GM18502 (cell line): ENCODE measurements around the gene LARP4B.
"Not testable (repeated sequence)": the region's sequence is repeated elsewhere in the genome, so short reads cannot be mapped to it uniquely, and the experiment has no call there.

ENCODE experiments used
- ATAC-seq: cut with Tn5 transposase; IDR thresholded peaks from one replicate; pipeline ENCODE4 v1.9.1; 2021; ENCODE audit warnings: mild to moderate bottlenecking; ENCODE audit not compliant: unreplicated experiment, poor library complexity

LARP4B gene

GRCh38 chr10:777913-778479 lies 153.5 kb downstream of the LARP4B start:
- ATAC-seq: no peak

GRCh38 chr10:776772-777171 lies 154.7 kb downstream of the LARP4B start:
- ATAC-seq: no peak

- no peak for ATAC-seq
These were observed 156.0 kb downstream of the LARP4B start for GRCh38 chr10:775245-776075.

GRCh38 chr10:774661-775244 lies 156.8 kb downstream of the LARP4B start:
- ATAC-seq: no peak

GRCh38 chr10:774223-774622 lies 157.3 kb downstream of the LARP4B start:
- no peak for ATAC-seq

GRCh38 chr10:773562-774161 lies 157.8 kb downstream of the LARP4B start:
- ATAC-seq: no peak

GRCh38 chr10:772227-772637 lies 159.3 kb downstream of the LARP4B start:
- ATAC-seq: no peak

- no peak for ATAC-seq
These were observed 159.9 kb downstream of the LARP4B start for GRCh38 chr10:771647-772046.

GRCh38 chr10:770975-771374 lies 160.5 kb downstream of the LARP4B start:
- ATAC-seq: no peak

- not testable (repeated sequence) for ATAC-seq
These were observed 161.3 kb downstream of the LARP4B start for GRCh38 chr10:770048-770712.

- ATAC-seq: no peak
These were observed 163.7 kb downstream of the LARP4B start for GRCh38 chr10:767794-768193.

GRCh38 chr10:767211-767610 lies 164.3 kb downstream of the LARP4B start:
- no peak for ATAC-seq

- no peak for ATAC-seq
These were observed 170.1 kb downstream of the LARP4B start for GRCh38 chr10:761376-761775.

GRCh38 chr10:760622-761021 lies 170.9 kb downstream of the LARP4B start:
- no peak for ATAC-seq

GRCh38 chr10:759898-760477 lies 171.5 kb downstream of the LARP4B start:
- ATAC-seq: no peak
